ENCODE measurements around the gene ARID5A.
"Not testable (repeated sequence)": the region's sequence is repeated elsewhere in the genome, so short reads cannot be mapped to it uniquely, and the experiment has no call there.

ARID5A gene

GRCh38 chr2:96549967-96550786, 13.6 kb downstream of the ARID5A start:
- ChIA-PET CTCF (interaction anchor here (0.7 to 12.9 kb wide), 5 partner anchors 10 to 44 kb away, joined by 3 to 257 read pairs (median 3); partner anchors contain the start of gene ARID5A), POLR2A (no interaction called here)
- TF ChIP-seq CTCF (IDR thresholded peaks at IDR 0.05; ENCODE audit: insufficient read depth, low read length, missing control alignments), result peak; percentile 15
- no peak for DNase-seq (ENCODE audit: low read depth, low spot score)
- H3K4me3 ChIP-seq (ENCODE audit: low read depth, low read length), result no peak overlapping the region

- TF ChIP-seq CTCF (IDR thresholded peaks at IDR 0.05; ENCODE audit: insufficient read depth, low read length, missing control alignments), result no peak
- ChIA-PET CTCF (interaction anchor here (0.7 to 12.9 kb wide), 4 partner anchors 9 to 45 kb away, joined by 3 to 257 read pairs (median 3); partner anchors contain the start of gene ARID5A), POLR2A (no interaction called here)
- no peak overlapping the region for H3K4me3 ChIP-seq (ENCODE audit: low read depth, low read length)
- DNase-seq (ENCODE audit: low read depth, low spot score), result no peak
Measured at GRCh38 chr2:96550787-96551604, 14.4 kb downstream of the ARID5A start.

- TF ChIP-seq CTCF (IDR thresholded peaks at IDR 0.05; ENCODE audit: insufficient read depth, low read length, missing control alignments), result no peak
- ChIA-PET CTCF (interaction anchor here (3.9 to 12.9 kb wide), 2 partner anchors 13 kb away, joined by 60 to 257 read pairs; partner anchors contain the start of gene ARID5A), POLR2A (no interaction called here)
- no peak overlapping the region for H3K4me3 ChIP-seq (ENCODE audit: low read depth, low read length)
- DNase-seq (ENCODE audit: low read depth, low spot score), result no peak
Measured at GRCh38 chr2:96551605-96552314, 15.2 kb downstream of the ARID5A start.

GRCh38 chr2:96552315-96553175, 16.0 kb downstream of the ARID5A start:
- POLR2A ChIA-PET, result no interaction called here
- no peak overlapping the region for H3K4me3 ChIP-seq (ENCODE audit: low read depth, low read length)
- DNase-seq (ENCODE audit: low read depth, low spot score), result no peak
- CTCF ChIA-PET, result interaction anchor here (3.9 to 12.9 kb wide), 3 partner anchors 12 to 145 kb away, joined by 60 to 257 read pairs (median 76); partner anchors contain the start of gene ARID5A
- TF ChIP-seq CTCF (IDR thresholded peaks at IDR 0.05; ENCODE audit: insufficient read depth, low read length, missing control alignments), result no peak

GRCh38 chr2:96553176-96553956, 16.8 kb downstream of the ARID5A start:
- no peak for TF ChIP-seq CTCF (IDR thresholded peaks at IDR 0.05; ENCODE audit: insufficient read depth, low read length, missing control alignments)
- DNase-seq (ENCODE audit: low read depth, low spot score), result no peak
- no peak overlapping the region for H3K4me3 ChIP-seq (ENCODE audit: low read depth, low read length)
- CTCF ChIA-PET, result interaction anchor here (0.7 to 12.9 kb wide), 21 partner anchors 11 to 247 kb away, joined by 3 to 257 read pairs (median 4); partner anchors contain the start of gene ARID5A
- POLR2A ChIA-PET, result no interaction called here

GRCh38 chr2:96553957-96554292, 17.4 kb downstream of the ARID5A start:
- H3K4me3 ChIP-seq (ENCODE audit: low read depth, low read length); POLR2A ChIA-PET; DNase-seq (ENCODE audit: low read depth, low spot score): not testable (repeated sequence)
- CTCF ChIA-PET, result interaction anchor here (0.7 to 12.9 kb wide), 25 partner anchors 11 to 246 kb away, joined by 3 to 257 read pairs (median 4); partner anchors contain the start of gene ARID5A

Data from AG04449 (cell line).